Thoracic aorta endothelial cell (primary cell): Measurements from ENCODE around the gene PRM3. TPM values are rescaled to one million over a fixed set of nuclear protein-coding genes. Genes with fewer than 3 reads are reported as not detected.

Source experiments
- small RNA-seq: library from RNA; depleted of rRNA; stranded (forward); fragments of <200 nt; gene quantifications from one replicate; pipeline ENCODE3, GENCODE V24; 2012
- total RNA-seq: library from RNA; depleted of rRNA; stranded (reverse); fragments of >200 nt; gene quantifications from 2 replicates; pipeline ENCODE4 v1.2.3, GENCODE V29; 2012

Gene PRM3
- not detected in 2 replicates for total RNA-seq

GRCh38 chr16:11272921-11273720 is at the start of gene PRM3:
Gene PRM3 (minus strand): TSS chr16:11273629. CDS start chr16:11273595, 34 bp downstream.

GRCh38 chr16:11280616-11281522 is 7.4 kb upstream of the PRM3 start, which contains the start of gene PRM1:
Gene PRM1 (minus strand): TSS chr16:11281330. CDS start chr16:11281238, 92 bp downstream.

GRCh38 chr16:11276143-11276895 is 2.9 kb upstream of the PRM3 start, which contains the start of gene PRM2:
Gene PRM2 (minus strand): TSS chr16:11276480. CDS start chr16:11276370, 110 bp downstream.

DNA sequence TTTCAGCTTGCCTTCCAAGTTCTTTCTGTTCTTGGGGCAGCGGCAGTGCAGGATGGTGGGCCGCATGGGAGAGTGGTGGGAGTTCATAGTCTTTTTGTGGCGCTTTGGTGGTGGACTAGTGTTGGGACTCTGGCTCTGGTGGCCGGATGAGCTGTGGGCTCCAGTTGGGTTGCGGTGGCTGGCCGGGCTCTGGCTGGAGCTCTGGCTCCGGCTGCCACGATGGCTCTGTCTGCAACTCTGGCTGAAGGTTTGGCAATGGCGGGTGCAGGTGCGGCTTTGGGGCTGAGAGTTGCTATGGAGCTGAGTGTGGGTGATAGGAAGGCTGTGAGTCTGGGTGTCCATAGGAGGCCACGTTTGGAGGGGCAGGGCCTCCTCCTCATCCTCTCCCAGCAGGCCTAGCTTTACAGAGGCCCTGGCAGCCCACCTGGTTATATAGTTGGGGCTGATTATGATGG is 4.5 kb downstream of the PRM3 start, which contains the start of gene TNP2:
Gene TNP2 (minus strand): TSS at position 405 of the 455 bp plus-strand sequence. CDS start 63 bp downstream, at position 342.

GRCh38 chr16:11255737-11256660 is 17.4 kb downstream of the PRM3 start, which contains the start of gene SOCS1:
Gene SOCS1 (minus strand): TSS chr16:11256204. CDS start chr16:11255478, 726 bp downstream.

Small RNAs within 50 kb of the gene (small RNA-seq; reads per million reads assigned to genes)
- not detected for gene MIR548H2
- gene RF00019 = not detected
- gene RF00554 = not detected

Other genes with a start within 250 kb of the PRM3 start
- 0.43 and 2.1 TPM in 2 replicates for gene SOCS1, start 17.4 kb downstream of the PRM3 start, total RNA-seq
- not detected in 2 replicates for gene TNP2, start 4.3 kb downstream of the PRM3 start, total RNA-seq
- not detected in 2 replicates for gene PRM2, start 2.9 kb upstream of the PRM3 start, total RNA-seq
- gene PRM1, start 7.7 kb upstream of the PRM3 start, total RNA-seq = not detected in 2 replicates
- 8.0 and 15.9 TPM in 2 replicates for gene RMI2, start 71.8 kb upstream of the PRM3 start, total RNA-seq